ENCODE results near the gene TMEM117. TPM values are rescaled to one million over a fixed set of nuclear protein-coding genes. Genes with fewer than 3 reads are reported as not detected.

Gene TMEM117
- total and polyA plus RNA-seq, 2 donors (not counting 3 experiments of a cell fraction or from before 2014, with no cell fraction given) = 1.2 to 3.8 TPM

- no peak for DNase-seq (ENCODE audit: low read depth, low spot score)
- intact Hi-C loops (cut with micrococcal nuclease) = no loop called here
- BruUV-seq (replicated peaks) = no TSS peak
- no peak overlapping the region for H3K4me3 ChIP-seq (replicated peaks in 1 of 3; ENCODE audit: insufficient read depth in 1 of 3, low read depth in 1 of 3, low read length in 3 of 3)
- ChIA-PET CTCF (no interaction called here), POLR2A (no interaction called here)
- no peaks in the 10 kb centered on the region for H3K36me3 ChIP-seq (ENCODE audit: control insufficient read depth in 2 of 2, extremely low read depth in 1 of 2, insufficient read depth in 2 of 2, low read length in 2 of 2)
- FAIRE-seq = no peak
- no peak overlapping the region for H3K27ac ChIP-seq (ENCODE audit: insufficient read depth, low read depth, low read length)
- no peak overlapping the region for H2AFZ ChIP-seq (ENCODE audit: low read depth, low read length)
- H3K9me3 ChIP-seq (replicated peaks; ENCODE audit: control insufficient read depth, insufficient read depth, low read length) = no peaks in the 10 kb centered on the region
- H3K79me2 ChIP-seq (ENCODE audit: control insufficient read depth, insufficient read depth, low read length) = no peaks in the 10 kb centered on the region
- no peaks in the 10 kb centered on the region for H3K27me3 ChIP-seq (ENCODE audit: control insufficient read depth in 2 of 2, insufficient read depth in 2 of 2, low read length in 2 of 2)
- H4K20me1 ChIP-seq (replicated peaks; ENCODE audit: control insufficient read depth, extremely low read depth, insufficient read depth, low read length) = no peaks in the 10 kb centered on the region
- H3K9ac ChIP-seq (replicated peaks; ENCODE audit: extremely low read depth, insufficient read depth, low read length) = no peak overlapping the region
- no peaks in the 10 kb centered on the region for H3K4me1 ChIP-seq (ENCODE audit: control insufficient read depth, extremely low read depth, insufficient read depth, low read length)
- H3K9me1 ChIP-seq (replicated peaks; ENCODE audit: control insufficient read depth, extremely low read depth, insufficient read depth, low read length) = no peaks in the 10 kb centered on the region
- no peak overlapping the region for H3K4me2 ChIP-seq (ENCODE audit: insufficient read depth, low read length)
- dilution Hi-C loops (cut with MboI; ENCODE audit: extremely low pct_ligation_motif_present, low sequenced_read_pairs) = no loop called here
- TF ChIP-seq MYC (IDR thresholded peaks at IDR 0.05; ENCODE audit: low read depth, low read length) = no peak
- TF ChIP-seq JUN (IDR thresholded peaks at IDR 0.05; ENCODE audit: borderline replicate concordance, insufficient read depth, insufficient read length, low read depth) = no peak
- TF ChIP-seq CTCF (IDR thresholded peaks at IDR 0.05; ENCODE audit: extremely low read depth in 1 of 2, insufficient read depth in 1 of 2, low read depth in 1 of 2, low read length in 2 of 2) = no peak
- no peak for TF ChIP-seq FOS (IDR thresholded peaks at IDR 0.05; ENCODE audit: borderline replicate concordance, insufficient read depth, low read length)
- TF ChIP-seq, protein P1, sequence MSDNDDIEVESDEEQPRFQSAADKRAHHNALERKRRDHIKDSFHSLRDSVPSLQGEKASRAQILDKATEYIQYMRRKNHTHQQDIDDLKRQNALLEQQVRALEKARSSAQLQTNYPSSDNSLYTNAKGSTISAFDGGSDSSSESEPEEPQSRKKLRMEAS (IDR thresholded peaks at IDR 0.05; ENCODE audit: insufficient read depth, insufficient read length) = no peak
- no peak for TF ChIP-seq EZH2 (IDR thresholded peaks at IDR 0.05; ENCODE audit: borderline replicate concordance, low read depth, low read length, severe bottlenecking)
- no peak for TF ChIP-seq GATA2 (IDR thresholded peaks at IDR 0.05; ENCODE audit: insufficient read depth, insufficient read length, low read depth, low read length)
- no peak for TF ChIP-seq POLR2AphosphoS5 (IDR thresholded peaks at IDR 0.05; ENCODE audit: insufficient read depth, low read depth, low read length)
- no peak for TF ChIP-seq POLR2A (IDR thresholded peaks at IDR 0.05; ENCODE audit: low read depth, low read length)
Observed at GRCh38 chr12:44375694-44376093, 539.8 kb downstream of the TMEM117 start.

Data from endothelial cell of umbilical vein (primary cell).